ENCODE measurements around the gene PTCRA.

Gene PTCRA

GRCh38 chr6:42916288-42916687 is 435 bp downstream of the PTCRA start:
- Histone ChIP-seq H3K4me3 (ENCODE audit: low read depth, low read length, poor library complexity, severe bottlenecking) (no peak overlapping the region), H3K36me3 (ENCODE audit: insufficient read depth, low read length) (no peaks in the 10 kb centered on the region), H2AFZ (ENCODE audit: low read length) (no peak overlapping the region), H3K27ac (ENCODE audit: low read depth, low read length, poor library complexity, severe bottlenecking) (no peak overlapping the region), H3K27me3 (ENCODE audit: insufficient read depth, low read length) (no peaks in the 10 kb centered on the region), H3K9ac (ENCODE audit: low read length) (no peak overlapping the region), H3K9me2 (ENCODE audit: low read depth, low read length) (no peaks in the 10 kb centered on the region), H3K79me2 (ENCODE audit: insufficient read depth, low read length) (no peaks in the 10 kb centered on the region), H4K20me1 (ENCODE audit: insufficient read depth, low read length) (no peaks in the 10 kb centered on the region), H3F3A (ENCODE audit: insufficient read depth, low read length) (no peaks in the 10 kb centered on the region), H3K4me2 (ENCODE audit: low read length) (no peak overlapping the region), H3K9me3 (ENCODE audit: low read length) (no peaks in the 10 kb centered on the region), H3K4me1 (ENCODE audit: insufficient read depth, low read length, severe bottlenecking) (peaks cover 9% of the 10 kb centered on the region)
- TF ChIP-seq EZH2 (IDR thresholded peaks at IDR 0.05; ENCODE audit: borderline replicate concordance, low read length): no peak
- TF ChIP-seq, protein P1, sequence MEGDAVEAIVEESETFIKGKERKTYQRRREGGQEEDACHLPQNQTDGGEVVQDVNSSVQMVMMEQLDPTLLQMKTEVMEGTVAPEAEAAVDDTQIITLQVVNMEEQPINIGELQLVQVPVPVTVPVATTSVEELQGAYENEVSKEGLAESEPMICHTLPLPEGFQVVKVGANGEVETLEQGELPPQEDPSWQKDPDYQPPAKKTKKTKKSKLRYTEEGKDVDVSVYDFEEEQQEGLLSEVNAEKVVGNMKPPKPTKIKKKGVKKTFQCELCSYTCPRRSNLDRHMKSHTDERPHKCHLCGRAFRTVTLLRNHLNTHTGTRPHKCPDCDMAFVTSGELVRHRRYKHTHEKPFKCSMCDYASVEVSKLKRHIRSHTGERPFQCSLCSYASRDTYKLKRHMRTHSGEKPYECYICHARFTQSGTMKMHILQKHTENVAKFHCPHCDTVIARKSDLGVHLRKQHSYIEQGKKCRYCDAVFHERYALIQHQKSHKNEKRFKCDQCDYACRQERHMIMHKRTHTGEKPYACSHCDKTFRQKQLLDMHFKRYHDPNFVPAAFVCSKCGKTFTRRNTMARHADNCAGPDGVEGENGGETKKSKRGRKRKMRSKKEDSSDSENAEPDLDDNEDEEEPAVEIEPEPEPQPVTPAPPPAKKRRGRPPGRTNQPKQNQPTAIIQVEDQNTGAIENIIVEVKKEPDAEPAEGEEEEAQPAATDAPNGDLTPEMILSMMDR (IDR thresholded peaks at IDR 0.05; ENCODE audit: low read length): no peak

- no peak overlapping the region for H2AFZ ChIP-seq (ENCODE audit: low read length)
- no peaks in the 10 kb centered on the region for H4K20me1 ChIP-seq (ENCODE audit: insufficient read depth, low read length)
- H3K27me3 ChIP-seq (ENCODE audit: insufficient read depth, low read length): no peaks in the 10 kb centered on the region
- H3K4me1 ChIP-seq (ENCODE audit: insufficient read depth, low read length, severe bottlenecking): no peaks in the 10 kb centered on the region
- no peaks in the 10 kb centered on the region for H3K9me2 ChIP-seq (ENCODE audit: low read depth, low read length)
- no peak overlapping the region for H3K4me2 ChIP-seq (ENCODE audit: low read length)
- TF ChIP-seq, protein P1 (IDR thresholded peaks at IDR 0.05; ENCODE audit: low read length): no peak
- no peak overlapping the region for H3K9ac ChIP-seq (ENCODE audit: low read length)
- no peak overlapping the region for H3K4me3 ChIP-seq (ENCODE audit: low read depth, low read length, poor library complexity, severe bottlenecking)
- H3K36me3 ChIP-seq (ENCODE audit: insufficient read depth, low read length): no peaks in the 10 kb centered on the region
- no peak overlapping the region for H3K27ac ChIP-seq (ENCODE audit: low read depth, low read length, poor library complexity, severe bottlenecking)
- no peaks in the 10 kb centered on the region for H3K79me2 ChIP-seq (ENCODE audit: insufficient read depth, low read length)
- H3F3A ChIP-seq (ENCODE audit: insufficient read depth, low read length): no peaks in the 10 kb centered on the region
- no peaks in the 10 kb centered on the region for H3K9me3 ChIP-seq (ENCODE audit: low read length)
These were observed 5.9 kb downstream of the PTCRA start for GRCh38 chr6:42921801-42922200.

DNA sequence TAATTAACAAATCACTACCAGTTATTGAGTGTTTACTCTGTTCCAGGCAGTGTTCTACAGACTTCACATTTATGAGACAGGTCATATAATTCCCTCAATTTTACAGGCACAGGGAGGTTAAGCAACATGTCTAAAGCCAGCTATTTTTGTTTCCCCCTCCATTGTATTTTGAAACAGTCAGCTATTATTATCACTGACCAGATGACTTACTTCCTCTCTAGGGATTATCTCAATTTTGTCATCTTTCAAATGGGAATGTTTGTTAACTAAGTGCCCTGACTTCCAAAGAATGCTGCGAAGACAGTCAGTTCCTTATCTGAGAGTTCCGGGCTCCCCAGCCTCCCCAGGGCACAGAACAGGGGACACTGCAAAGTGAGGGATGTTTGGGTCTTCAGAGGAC is 7.8 kb downstream of the PTCRA start:
- H3K9me3 ChIP-seq (ENCODE audit: low read length): no peaks in the 10 kb centered on the region
- H3K4me3 ChIP-seq (ENCODE audit: low read depth, low read length, poor library complexity, severe bottlenecking): no peak overlapping the region
- no peak overlapping the region for H3K4me2 ChIP-seq (ENCODE audit: low read length)
- H3K9me2 ChIP-seq (ENCODE audit: low read depth, low read length): no peaks in the 10 kb centered on the region
- TF ChIP-seq, protein P1 (IDR thresholded peaks at IDR 0.05; ENCODE audit: low read length): no peak
- TF ChIP-seq EZH2 (IDR thresholded peaks at IDR 0.05; ENCODE audit: borderline replicate concordance, low read length): no peak
- H3K27me3 ChIP-seq (ENCODE audit: insufficient read depth, low read length): no peaks in the 10 kb centered on the region
- H2AFZ ChIP-seq (ENCODE audit: low read length): no peak overlapping the region
- H3F3A ChIP-seq (ENCODE audit: insufficient read depth, low read length): no peaks in the 10 kb centered on the region
- no peaks in the 10 kb centered on the region for H3K79me2 ChIP-seq (ENCODE audit: insufficient read depth, low read length)
- no peak overlapping the region for H3K9ac ChIP-seq (ENCODE audit: low read length)
- no peaks in the 10 kb centered on the region for H4K20me1 ChIP-seq (ENCODE audit: insufficient read depth, low read length)
- peaks cover 8% of the 10 kb centered on the region for H3K4me1 ChIP-seq (ENCODE audit: insufficient read depth, low read length, severe bottlenecking)
- no peaks in the 10 kb centered on the region for H3K36me3 ChIP-seq (ENCODE audit: insufficient read depth, low read length)
- H3K27ac ChIP-seq (ENCODE audit: low read depth, low read length, poor library complexity, severe bottlenecking): no peak overlapping the region

Data from OCI-LY1 (cell line).